Astrocyte (in vitro differentiated cells and primary cell): ENCODE measurements around the gene PLCB4. TPM values are rescaled to one million over a fixed set of nuclear protein-coding genes. Genes with fewer than 3 reads are reported as not detected.

Source experiments
- DNase-seq: peaks from one replicate; pipeline ENCODE4 v3.0.0-alpha.2; 2010; ENCODE audit warnings: low read depth
- FAIRE-seq: peaks from 2 replicates; lab custom pipeline; 2011; peaks lifted over from hg19 to GRCh38; lab: Jason Lieb, UNC
- H2AFZ ChIP-seq: 2 replicates; pipeline ENCODE4 v1.6.0; 2012; ENCODE audit warnings: low read depth, low read length, inconsistent platforms
- H3K27ac ChIP-seq: 2 replicates; pipeline ENCODE4 v1.5.1; 2011; ENCODE audit warnings: low read depth, low read length, inconsistent platforms
- H3K27me3 ChIP-seq: 2 replicates; pipeline ENCODE4 v1.6.0; 2011; ENCODE audit warnings: low read length, inconsistent platforms; ENCODE audit not compliant: insufficient read depth
- H3K36me3 ChIP-seq: 2 replicates; pipeline ENCODE4 v1.5.1; 2011; ENCODE audit warnings: low read length, inconsistent platforms; ENCODE audit not compliant: insufficient read depth
- H3K4me1 ChIP-seq: 2 replicates; pipeline ENCODE4 v1.5.1; 2011; ENCODE audit warnings: low read length, inconsistent platforms; ENCODE audit not compliant: insufficient read depth
- H3K4me2 ChIP-seq: 2 replicates; pipeline ENCODE4 v1.6.0; 2012; ENCODE audit warnings: low read length, inconsistent platforms
- H3K4me3 ChIP-seq: 2 replicates; pipeline ENCODE4 v1.5.1; 2011; ENCODE audit warnings: low read depth, mild to moderate bottlenecking, low read length, inconsistent platforms; ENCODE audit not compliant: insufficient read depth
- H3K79me2 ChIP-seq: 2 replicates; pipeline ENCODE4 v1.6.0; 2012; ENCODE audit warnings: mild to moderate bottlenecking, low read length, inconsistent platforms; ENCODE audit not compliant: insufficient read depth
- H3K9ac ChIP-seq: 2 replicates; pipeline ENCODE4 v1.6.0; 2012; ENCODE audit warnings: mild to moderate bottlenecking, low read length, inconsistent platforms
- H3K9me3 ChIP-seq: 2 replicates; pipeline ENCODE4 v1.5.1; 2012; ENCODE audit warnings: low read depth, mild to moderate bottlenecking, low read length, inconsistent platforms; ENCODE audit not compliant: insufficient read depth
- H4K20me1 ChIP-seq: 2 replicates; pipeline ENCODE4 v1.6.0; 2012; ENCODE audit warnings: low read length, inconsistent platforms; ENCODE audit not compliant: insufficient read depth
- H3K27ac Mint-ChIP-seq: one replicate; pipeline ENCODE4 v1.8.0; 2021; ENCODE audit warnings: mild to moderate bottlenecking, mixed read lengths; ENCODE audit not compliant: unreplicated experiment
- H3K27me3 Mint-ChIP-seq: one replicate; pipeline ENCODE4 v1.8.0; 2021; ENCODE audit warnings: low read depth, mixed read lengths; ENCODE audit not compliant: unreplicated experiment
- H3K36me3 Mint-ChIP-seq: one replicate; pipeline ENCODE4 v1.8.0; 2021; ENCODE audit warnings: low read depth, mixed read lengths; ENCODE audit not compliant: unreplicated experiment
- H3K4me1 Mint-ChIP-seq: one replicate; pipeline ENCODE4 v1.8.0; 2021; ENCODE audit warnings: low read depth, mixed read lengths; ENCODE audit not compliant: unreplicated experiment
- H3K4me3 Mint-ChIP-seq: one replicate; pipeline ENCODE4 v1.8.0; 2021; ENCODE audit warnings: mild to moderate bottlenecking, moderate library complexity, mixed read lengths; ENCODE audit not compliant: unreplicated experiment
- H3K9me3 Mint-ChIP-seq: one replicate; pipeline ENCODE4 v1.8.0; 2021; ENCODE audit warnings: mild to moderate bottlenecking, mixed read lengths; ENCODE audit not compliant: unreplicated experiment
- CTCF ChIP-seq: IDR thresholded peaks from 2 replicates; pipeline ENCODE4 v1.5.1; 2011; ENCODE audit warnings: low read depth, mild to moderate bottlenecking, inconsistent platforms, low read length, moderate library complexity; ENCODE audit not compliant: insufficient read depth
- EZH2 ChIP-seq: IDR thresholded peaks from 2 replicates; pipeline ENCODE4 v1.6.1; 2012; ENCODE audit warnings: mild to moderate bottlenecking, low read length, inconsistent platforms; ENCODE audit not compliant: insufficient read depth
- total RNA-seq: library from RNA; stranded (reverse); gene quantifications from 2 replicates; pipeline ENCODE4 v1.2.1, GENCODE V29; 2021

PLCB4 gene
- total RNA-seq, 1 donor from 2014 or later, result 58.2 TPM

- no peaks in the 10 kb centered on the region for H3K79me2 ChIP-seq
- H3K27me3 Mint-ChIP-seq, result no peaks in the 10 kb centered on the region
- H3K4me1 Mint-ChIP-seq, result peaks cover 20% of the 10 kb centered on the region
- peaks cover 24% of the 10 kb centered on the region for H3K4me1 ChIP-seq
- H3K9me3 ChIP-seq, result no peaks in the 10 kb centered on the region
- no peaks in the 10 kb centered on the region for H3K9me3 Mint-ChIP-seq
- peak overlapping the region; percentile 55 for H3K4me2 ChIP-seq
- no peak overlapping the region for H2AFZ ChIP-seq
- H3K27me3 ChIP-seq, result no peaks in the 10 kb centered on the region
- FAIRE-seq (peak; percentile 32), DNase-seq (peak; percentile 66)
- peak overlapping the region; percentile 33 for H3K9ac ChIP-seq
- H3K36me3 Mint-ChIP-seq, result peaks cover 14% of the 10 kb centered on the region
- no peak overlapping the region for H3K4me3 ChIP-seq
- TF ChIP-seq CTCF (no peak), EZH2 (no peak)
- no peaks in the 10 kb centered on the region for H4K20me1 ChIP-seq
- H3K27ac Mint-ChIP-seq, result peak overlapping the region; percentile 88
- peak overlapping the region; percentile 68 for H3K27ac ChIP-seq
- H3K36me3 ChIP-seq, result no peaks in the 10 kb centered on the region
- no peak overlapping the region for H3K4me3 Mint-ChIP-seq
Observed at GRCh38 chr20:9409352-9409751, 340.5 kb downstream of the PLCB4 start.

GRCh38 chr20:9409981-9410380, 341.1 kb downstream of the PLCB4 start:
- H3K4me3 ChIP-seq, result no peak overlapping the region
- Mint-ChIP-seq H3K27ac (peak overlapping the region; percentile 88), H3K4me3 (no peak overlapping the region), H3K36me3 (peaks cover 17% of the 10 kb centered on the region), H3K4me1 (peaks cover 20% of the 10 kb centered on the region), H3K9me3 (no peaks in the 10 kb centered on the region), H3K27me3 (no peaks in the 10 kb centered on the region)
- no peaks in the 10 kb centered on the region for H3K9me3 ChIP-seq
- peak overlapping the region; percentile 55 for H3K4me2 ChIP-seq
- TF ChIP-seq EZH2 (no peak), CTCF (no peak)
- H3K27me3 ChIP-seq, result no peaks in the 10 kb centered on the region
- H3K36me3 ChIP-seq, result no peaks in the 10 kb centered on the region
- peak; percentile 56 for FAIRE-seq
- no peak overlapping the region for H2AFZ ChIP-seq
- peak; percentile 90 for DNase-seq
- H3K79me2 ChIP-seq, result no peaks in the 10 kb centered on the region
- H3K9ac ChIP-seq, result peak overlapping the region; percentile 33
- no peaks in the 10 kb centered on the region for H4K20me1 ChIP-seq
- peaks cover 24% of the 10 kb centered on the region for H3K4me1 ChIP-seq
- H3K27ac ChIP-seq, result peak overlapping the region; percentile 68

- Histone ChIP-seq H3K4me3 (no peak overlapping the region), H3K4me2 (no peak overlapping the region), H3K36me3 (no peaks in the 10 kb centered on the region), H3K9me3 (no peaks in the 10 kb centered on the region), H2AFZ (no peak overlapping the region), H3K27ac (no peak overlapping the region), H3K79me2 (no peaks in the 10 kb centered on the region), H3K27me3 (no peaks in the 10 kb centered on the region), H4K20me1 (no peaks in the 10 kb centered on the region), H3K9ac (no peak overlapping the region), H3K4me1 (peaks cover 24% of the 10 kb centered on the region)
- FAIRE-seq (no peak), DNase-seq (no peak)
- Mint-ChIP-seq H3K4me1 (peaks cover 20% of the 10 kb centered on the region), H3K4me3 (no peak overlapping the region), H3K27me3 (no peaks in the 10 kb centered on the region), H3K36me3 (peaks cover 17% of the 10 kb centered on the region), H3K9me3 (no peaks in the 10 kb centered on the region), H3K27ac (no peak overlapping the region)
- TF ChIP-seq CTCF (no peak), EZH2 (no peak)
Observed at GRCh38 chr20:9411833-9412232, 342.9 kb downstream of the PLCB4 start.
